H9 (cell line): ENCODE measurements around the gene SMTNL2. TPM values are rescaled to one million over a fixed set of nuclear protein-coding genes. Genes with fewer than 3 reads are reported as not detected.

Experiments used
- DNase-seq: peaks from one replicate; pipeline ENCODE4 v3.0.0-alpha.2; 2017
- H2AFZ ChIP-seq: one replicate; pipeline ENCODE4 v1.6.1; 2013; ENCODE audit warnings: mild to moderate bottlenecking, low read length, control low read depth, moderate library complexity
- H2AK5ac ChIP-seq: 2 replicates; pipeline ENCODE4 v1.6.1; 2013; ENCODE audit warnings: low read length, control low read depth, mixed read lengths; ENCODE audit not compliant: insufficient read length
- H2BK120ac ChIP-seq: one replicate; pipeline ENCODE4 v1.6.1; 2013; ENCODE audit warnings: low read depth, mild to moderate bottlenecking, low read length, control low read depth, inconsistent platforms; ENCODE audit not compliant: poor library complexity, severe bottlenecking
- H2BK12ac ChIP-seq: 2 replicates; pipeline ENCODE4 v1.6.1; 2013; ENCODE audit warnings: low read length, control low read depth, mixed read lengths, low read depth; ENCODE audit not compliant: insufficient read length
- H2BK15ac ChIP-seq: 2 replicates; pipeline ENCODE4 v1.6.1; 2013; ENCODE audit warnings: low read depth, low read length, control low read depth
- H2BK20ac ChIP-seq: one replicate; pipeline ENCODE4 v1.6.1; 2013; ENCODE audit warnings: low read depth, mild to moderate bottlenecking, low read length, control low read depth, inconsistent platforms; ENCODE audit not compliant: poor library complexity, severe bottlenecking
- H2BK5ac ChIP-seq: 2 replicates; pipeline ENCODE4 v1.6.1; 2013; ENCODE audit warnings: low read length, control low read depth, mixed read lengths; ENCODE audit not compliant: insufficient read length
- H3K14ac ChIP-seq: 2 replicates; pipeline ENCODE4 v1.6.1; 2013; ENCODE audit warnings: low read length, control low read depth; ENCODE audit not compliant: insufficient read depth
- H3K18ac ChIP-seq: 2 replicates; pipeline ENCODE4 v1.6.1; 2013; ENCODE audit warnings: low read depth, mild to moderate bottlenecking, mixed read lengths, low read length, control low read depth; ENCODE audit not compliant: insufficient read length
- H3K23ac ChIP-seq: 2 replicates; pipeline ENCODE4 v1.6.1; 2013; ENCODE audit warnings: low read length, control low read depth, mixed read lengths, low read depth; ENCODE audit not compliant: insufficient read length
- H3K23me2 ChIP-seq: 2 replicates; pipeline ENCODE4 v1.6.1; 2013; ENCODE audit warnings: low read depth, mild to moderate bottlenecking, mixed read lengths, low read length, control low read depth; ENCODE audit not compliant: insufficient read length, poor library complexity, severe bottlenecking
- H3K27ac ChIP-seq: 2 replicates; pipeline ENCODE4 v1.5.1; 2013; ENCODE audit warnings: low read length, control low read depth, mixed read lengths, low read depth; ENCODE audit not compliant: insufficient read length
- H3K27me3 ChIP-seq: 2 replicates; pipeline ENCODE4 v1.6.1; 2013; ENCODE audit warnings: low read length, control low read depth, inconsistent platforms; ENCODE audit not compliant: insufficient read depth
- H3K4ac ChIP-seq: 2 replicates; pipeline ENCODE4 v1.6.1; 2013; ENCODE audit warnings: low read depth, mild to moderate bottlenecking, control low read depth, inconsistent platforms, low read length, moderate library complexity
- H3K4me1 ChIP-seq: 2 replicates; pipeline ENCODE4 v1.6.1; 2013; ENCODE audit warnings: low read length, control low read depth, inconsistent platforms; ENCODE audit not compliant: insufficient read depth
- H3K4me2 ChIP-seq: 2 replicates; pipeline ENCODE4 v1.6.1; 2013; ENCODE audit warnings: low read length, control low read depth, mixed read lengths; ENCODE audit not compliant: insufficient read length, insufficient read depth
- H3K56ac ChIP-seq: 2 replicates; pipeline ENCODE4 v1.6.1; 2013; ENCODE audit warnings: low read depth, mild to moderate bottlenecking, mixed read lengths, low read length, control low read depth; ENCODE audit not compliant: insufficient read length
- H3K79me1 ChIP-seq: 2 replicates; pipeline ENCODE4 v1.6.1; 2013; ENCODE audit warnings: low read depth, mild to moderate bottlenecking, moderate library complexity, low read length, control low read depth, inconsistent platforms; ENCODE audit not compliant: insufficient read depth, poor library complexity, severe bottlenecking
- H3K79me2 ChIP-seq: 2 replicates; pipeline ENCODE4 v1.6.1; 2013; ENCODE audit warnings: low read length, control low read depth, inconsistent platforms; ENCODE audit not compliant: insufficient read depth
- H3K9ac ChIP-seq: 2 replicates; pipeline ENCODE4 v1.6.1; 2013; ENCODE audit warnings: low read length, control low read depth, mixed read lengths; ENCODE audit not compliant: insufficient read length; ENCODE audit errors: extremely low read depth
- H3K9me3 ChIP-seq: one replicate; pipeline ENCODE4 v1.6.1; 2013; ENCODE audit warnings: low read depth, low read length, inconsistent platforms; ENCODE audit not compliant: control insufficient read depth
- H3T11ph ChIP-seq: one replicate; pipeline ENCODE4 v1.6.1; 2013; ENCODE audit warnings: mild to moderate bottlenecking, low read length, control low read depth, inconsistent platforms
- H4K20me1 ChIP-seq: one replicate; pipeline ENCODE4 v1.6.1; 2013; ENCODE audit not compliant: control insufficient read depth, insufficient read length, insufficient read depth
- H4K5ac ChIP-seq: 2 replicates; pipeline ENCODE4 v1.6.1; 2013; ENCODE audit warnings: low read depth, mild to moderate bottlenecking, mixed read lengths, low read length, control low read depth; ENCODE audit not compliant: insufficient read length
- H4K8ac ChIP-seq: replicated peaks from 2 replicates; pipeline ENCODE4 v1.6.1; 2013; ENCODE audit warnings: low read length, control low read depth, mixed read lengths, low read depth; ENCODE audit not compliant: insufficient read length
- H4K91ac ChIP-seq: 2 replicates; pipeline ENCODE4 v1.6.1; 2013; ENCODE audit warnings: low read depth, mild to moderate bottlenecking, moderate library complexity, mixed read lengths, low read length, control low read depth; ENCODE audit not compliant: insufficient read length
- H3K27ac Mint-ChIP-seq, 3 experiments: 2 replicates in 2 of 3; 3 replicates in 1 of 3; pipeline ENCODE4 v1.8.0; 2020 to 2021; ENCODE audit warnings: mixed read lengths in 3 of 3, mild to moderate bottlenecking in 1 of 3, moderate library complexity in 1 of 3
- H3K27me3 Mint-ChIP-seq: 2 replicates; pipeline ENCODE4 v1.8.0; 2021; ENCODE audit warnings: low read depth, mild to moderate bottlenecking, moderate library complexity, mixed read lengths
- H3K36me3 Mint-ChIP-seq, 3 experiments: 2 replicates in 2 of 3; 3 replicates in 1 of 3; pipeline ENCODE4 v1.8.0; 2020 to 2021; ENCODE audit warnings: low read depth in 3 of 3, mixed read lengths in 3 of 3; ENCODE audit not compliant: insufficient read depth in 1 of 3
- H3K4me1 Mint-ChIP-seq, 2 experiments: 2 replicates each; pipeline ENCODE4 v1.8.0; 2020; ENCODE audit warnings: mixed read lengths in 2 of 2
- H3K4me3 Mint-ChIP-seq, 2 experiments: 2 replicates in 1 of 2; 3 replicates in 1 of 2; pipeline ENCODE4 v1.8.0; 2020 to 2021; ENCODE audit warnings: mild to moderate bottlenecking in 2 of 2, mixed read lengths in 2 of 2, moderate library complexity in 1 of 2
- H3K9me3 Mint-ChIP-seq, 2 experiments: 2 replicates in 1 of 2; 3 replicates in 1 of 2; pipeline ENCODE4 v1.8.0; 2020; ENCODE audit warnings: mild to moderate bottlenecking in 2 of 2, mixed read lengths in 2 of 2, moderate library complexity in 1 of 2
- WGBS: extraction: QIAGEN DNeasy Blood & Tissue Kit; methylation state at CpG from one replicate; pipeline ENCODE4 v1.1.7; 2013; ENCODE audit warnings: missing lambda C conversion rate, low lambda C conversion rate, mixed read lengths; ENCODE audit not compliant: insufficient read length; ENCODE audit errors: extremely low coverage; 5-methylcytosine and 5-hydroxymethylcytosine counted together
- total RNA-seq: library from RNA; stranded (reverse); gene quantifications from 2 replicates; pipeline ENCODE4 v1.2.1, GENCODE V29; 2021
- TF ChIP-seq, protein P1 (sequence below): fragments of 200-600 bp; sonication (generic); conservative IDR thresholded peaks from 3 replicates; pipeline ENCODE4 v1.8.0; 2021; ENCODE audit warnings: antibody characterized with exemption, mild to moderate bottlenecking

The SMTNL2 gene
- total RNA-seq, 1 experiment from 2014 or later = 0.77 TPM

DNA sequence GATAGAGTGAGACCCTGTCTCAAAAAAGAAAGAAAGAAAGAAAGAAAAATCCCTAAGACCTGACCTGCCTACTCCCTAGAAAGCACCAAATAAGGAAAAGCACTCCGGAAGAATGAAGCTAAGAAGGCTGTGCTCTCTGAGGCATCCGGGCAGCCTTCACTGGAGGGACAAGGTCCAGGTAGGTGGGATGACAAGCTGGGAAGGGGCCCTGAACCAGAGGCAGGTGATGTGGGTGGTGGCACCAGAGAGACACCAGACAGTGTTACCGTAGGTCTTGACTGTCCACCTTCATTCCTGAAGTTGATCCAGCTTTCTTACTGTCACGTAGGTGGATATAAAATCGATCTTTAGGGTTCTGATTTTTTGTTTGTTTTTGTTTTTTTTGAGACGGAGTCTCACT is 26.3 kb downstream of the SMTNL2 start:
- no peak overlapping the region for H3K4me2 ChIP-seq
- peak overlapping the region in 2 of 3 experiments; percentile 14 to 78; a peak in 1 of 7 replicates for H3K27ac Mint-ChIP-seq
- H3K9ac ChIP-seq = no peak overlapping the region
- no peak overlapping the region for H4K91ac ChIP-seq
- no peak overlapping the region for H2BK15ac ChIP-seq
- no peak overlapping the region for H2AK5ac ChIP-seq
- H4K20me1 ChIP-seq = no peaks in the 10 kb centered on the region
- no peak overlapping the region for H4K8ac ChIP-seq
- no peak overlapping the region for H3K4me3 Mint-ChIP-seq
- no peak overlapping the region for H3K18ac ChIP-seq
- H2BK120ac ChIP-seq = no peak overlapping the region
- H3K4me1 Mint-ChIP-seq = peaks cover 14 to 20% of the 10 kb centered on the region in 2 experiments
- H3K4me1 ChIP-seq = no peaks in the 10 kb centered on the region
- no peak overlapping the region for H3T11ph ChIP-seq
- H3K14ac ChIP-seq = no peak overlapping the region
- H3K79me1 ChIP-seq = no peaks in the 10 kb centered on the region
- no peak overlapping the region for H3K23ac ChIP-seq
- H3K27me3 Mint-ChIP-seq = peaks cover 3% of the 10 kb centered on the region; the same call in 1 of the 2 replicates
- H2BK20ac ChIP-seq = no peak overlapping the region
- H3K27me3 ChIP-seq = no peaks in the 10 kb centered on the region
- H3K56ac ChIP-seq = no peak overlapping the region
- H4K5ac ChIP-seq = no peak overlapping the region
- H3K27ac ChIP-seq = no peak overlapping the region
- H2AFZ ChIP-seq = no peak overlapping the region
- H2BK12ac ChIP-seq = no peak overlapping the region
- no peaks in the 10 kb centered on the region for H3K9me3 Mint-ChIP-seq
- no peak for DNase-seq
- H3K36me3 Mint-ChIP-seq = no peaks in the 10 kb centered on the region
- H3K79me2 ChIP-seq = no peaks in the 10 kb centered on the region
- no peak overlapping the region for H2BK5ac ChIP-seq
- H3K9me3 ChIP-seq = no peaks in the 10 kb centered on the region
- TF ChIP-seq, protein P1, sequence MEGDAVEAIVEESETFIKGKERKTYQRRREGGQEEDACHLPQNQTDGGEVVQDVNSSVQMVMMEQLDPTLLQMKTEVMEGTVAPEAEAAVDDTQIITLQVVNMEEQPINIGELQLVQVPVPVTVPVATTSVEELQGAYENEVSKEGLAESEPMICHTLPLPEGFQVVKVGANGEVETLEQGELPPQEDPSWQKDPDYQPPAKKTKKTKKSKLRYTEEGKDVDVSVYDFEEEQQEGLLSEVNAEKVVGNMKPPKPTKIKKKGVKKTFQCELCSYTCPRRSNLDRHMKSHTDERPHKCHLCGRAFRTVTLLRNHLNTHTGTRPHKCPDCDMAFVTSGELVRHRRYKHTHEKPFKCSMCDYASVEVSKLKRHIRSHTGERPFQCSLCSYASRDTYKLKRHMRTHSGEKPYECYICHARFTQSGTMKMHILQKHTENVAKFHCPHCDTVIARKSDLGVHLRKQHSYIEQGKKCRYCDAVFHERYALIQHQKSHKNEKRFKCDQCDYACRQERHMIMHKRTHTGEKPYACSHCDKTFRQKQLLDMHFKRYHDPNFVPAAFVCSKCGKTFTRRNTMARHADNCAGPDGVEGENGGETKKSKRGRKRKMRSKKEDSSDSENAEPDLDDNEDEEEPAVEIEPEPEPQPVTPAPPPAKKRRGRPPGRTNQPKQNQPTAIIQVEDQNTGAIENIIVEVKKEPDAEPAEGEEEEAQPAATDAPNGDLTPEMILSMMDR = no peak
- no peaks in the 10 kb centered on the region for H3K23me2 ChIP-seq
- no peak overlapping the region for H3K4ac ChIP-seq
- WGBS = no CpG with 5 or more reads among the region's 6 CpGs
